DMS153 treated with DMSO at 0.1 percent for 48 hours (cell line): ENCODE data around the gene MORN3.
A peak's percentile ranks its signal among the peaks of the same experiment; 100 is the strongest.
"Not testable (repeated sequence)": the region's sequence is repeated elsewhere in the genome, so short reads cannot be mapped to it uniquely, and the experiment has no call there.

Experiments used
- DNase-seq: peaks from one replicate; lab custom pipeline; 2025; ENCODE audit not compliant: unreplicated experiment; lab: John Stamatoyannopoulos, UW

Gene MORN3

GRCh38 chr12:121669521-121669900, at the start of gene MORN3:
MORN3 (minus strand) TSS chr12:121669654; CDS start chr12:121669483, 171 bp downstream.
- DNase-seq, result no peak

GRCh38 chr12:121718653-121719239, 49.3 kb upstream of the MORN3 start:
- no peak for DNase-seq

- no peak for DNase-seq
These were observed 47.7 kb upstream of the MORN3 start for GRCh38 chr12:121717041-121717699.

GRCh38 chr12:121715862-121716435, 46.5 kb upstream of the MORN3 start:
- DNase-seq, result no peak

GRCh38 chr12:121715055-121715454, 45.6 kb upstream of the MORN3 start:
- not testable (repeated sequence) for DNase-seq

- DNase-seq, result no peak
These were observed 44.3 kb upstream of the MORN3 start for GRCh38 chr12:121713793-121714192.

- DNase-seq, result no peak
These were observed 43.9 kb upstream of the MORN3 start for GRCh38 chr12:121713257-121713777.

- DNase-seq, result peak; percentile 17
These were observed 43.2 kb upstream of the MORN3 start, which contains the start of gene TMEM120B for GRCh38 chr12:121712461-121713256. TMEM120B (plus strand) TSS chr12:121712752; CDS start chr12:121712896, 144 bp downstream.

- DNase-seq, result no peak
These were observed 42.7 kb upstream of the MORN3 start for GRCh38 chr12:121712190-121712460.

GRCh38 chr12:121711361-121712189, 42.1 kb upstream of the MORN3 start:
- no peak for DNase-seq

- DNase-seq, result no peak
These were observed 40.1 kb upstream of the MORN3 start for GRCh38 chr12:121709478-121709961.

GRCh38 chr12:121709064-121709424, 39.6 kb upstream of the MORN3 start:
- not testable (repeated sequence) for DNase-seq

- no peak for DNase-seq
These were observed 39.0 kb upstream of the MORN3 start for GRCh38 chr12:121708313-121709063.

GRCh38 chr12:121705514-121705913, 36.1 kb upstream of the MORN3 start:
- DNase-seq, result no peak

- no peak for DNase-seq
These were observed 33.5 kb upstream of the MORN3 start for GRCh38 chr12:121702944-121703343.

- DNase-seq, result no peak
These were observed 32.3 kb upstream of the MORN3 start for GRCh38 chr12:121701667-121702277.

GRCh38 chr12:121697861-121698260, 28.4 kb upstream of the MORN3 start:
- not testable (repeated sequence) for DNase-seq

GRCh38 chr12:121697093-121697698, 27.7 kb upstream of the MORN3 start:
- DNase-seq, result peak; percentile 34

- DNase-seq, result no peak
These were observed 23.8 kb upstream of the MORN3 start for GRCh38 chr12:121693155-121693687.
